Measurements from ENCODE around the gene CKS1B. TPM values are rescaled to one million over a fixed set of nuclear protein-coding genes. Genes with fewer than 3 reads are reported as not detected.

CKS1B gene
- total and polyA plus RNA-seq, 9 of the 15 experiments (the other 6 are each of a cell fraction or from before 2014, with no cell fraction given) = 215 to 1,103 (median 460) TPM

- TF ChIP-seq CBFB (CRISPR knock-in tag; IDR thresholded peaks at IDR 0.05) (no peak), ARHGAP35 (IDR thresholded peaks at IDR 0.05; ENCODE audit: partially characterized antibody) (no peak)
Measured at GRCh38 chr1:155023627-155024026, 49.1 kb downstream of the CKS1B start (continued).

- intact Hi-C loops (cut with micrococcal nuclease) (no loop called here), in situ Hi-C loops (cut with MboI) (no loop called here)
- ATAC-seq (no peak), FAIRE-seq (no peak), DNase-seq (ENCODE audit: extremely low read depth in 1 of 4, low spot score in 3 of 4) (no peak)
- Histone ChIP-seq H3K9ac (ENCODE audit: insufficient read depth in 1 of 2, low read depth in 2 of 2, low read length in 2 of 2) (no peak overlapping the region), H3K79me2 (ENCODE audit: control insufficient read depth, insufficient read depth, low read length) (no peaks in the 10 kb centered on the region), H3K4me2 (ENCODE audit: insufficient read depth, low read length) (no peak overlapping the region), H3K27me3 (ENCODE audit: control insufficient read depth in 2 of 2, insufficient read depth in 2 of 2, low read length in 2 of 2) (no peaks in the 10 kb centered on the region), H2AFZ (ENCODE audit: low read depth, low read length) (no peak overlapping the region), H4K20me1 (replicated peaks; ENCODE audit: control insufficient read depth, insufficient read depth, low read length) (no peaks in the 10 kb centered on the region), H3K9me1 (ENCODE audit: control insufficient read depth, insufficient read depth, low read length) (no peaks in the 10 kb centered on the region), H3K4me3 (no peak overlapping the region), H3K9me3 (replicated peaks; ENCODE audit: control insufficient read depth, insufficient read depth, low read depth, low read length) (no peaks in the 10 kb centered on the region), H3K4me1 (replicated peaks in 1 of 2; ENCODE audit: control insufficient read depth in 2 of 2, insufficient read depth in 2 of 2, low read length in 2 of 2) (peaks cover 13 to 16% of the 10 kb centered on the region in 2 experiments; a peak in 3 of 5 replicates), H3K27ac (ENCODE audit: extremely low read depth, low read depth, low read length) (no peak overlapping the region), H3K36me3 (ENCODE audit: control insufficient read depth, insufficient read depth, low read length) (no peaks in the 10 kb centered on the region)
- CTCF ChIA-PET (ENCODE audit: low intra/inter-chr PET ratio) = no interaction called here
- no TSS peak for BruUV-seq (replicated peaks)
- 89% methylated on average over 9 of the region's 9 CpGs for WGBS (ENCODE audit: insufficient coverage, low coverage, missing lambda C conversion rate)
- POLR2A ChIA-PET = no interaction called here
- TF ChIP-seq ILF3 (IDR thresholded peaks at IDR 0.05; ENCODE audit: borderline replicate concordance) = no peak
- TF ChIP-seq, protein P1, sequence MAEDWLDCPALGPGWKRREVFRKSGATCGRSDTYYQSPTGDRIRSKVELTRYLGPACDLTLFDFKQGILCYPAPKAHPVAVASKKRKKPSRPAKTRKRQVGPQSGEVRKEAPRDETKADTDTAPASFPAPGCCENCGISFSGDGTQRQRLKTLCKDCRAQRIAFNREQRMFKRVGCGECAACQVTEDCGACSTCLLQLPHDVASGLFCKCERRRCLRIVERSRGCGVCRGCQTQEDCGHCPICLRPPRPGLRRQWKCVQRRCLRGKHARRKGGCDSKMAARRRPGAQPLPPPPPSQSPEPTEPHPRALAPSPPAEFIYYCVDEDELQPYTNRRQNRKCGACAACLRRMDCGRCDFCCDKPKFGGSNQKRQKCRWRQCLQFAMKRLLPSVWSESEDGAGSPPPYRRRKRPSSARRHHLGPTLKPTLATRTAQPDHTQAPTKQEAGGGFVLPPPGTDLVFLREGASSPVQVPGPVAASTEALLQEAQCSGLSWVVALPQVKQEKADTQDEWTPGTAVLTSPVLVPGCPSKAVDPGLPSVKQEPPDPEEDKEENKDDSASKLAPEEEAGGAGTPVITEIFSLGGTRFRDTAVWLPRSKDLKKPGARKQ (CRISPR knock-in tag; IDR thresholded peaks at IDR 0.05) = no peak
- no peak for TF ChIP-seq EP300 (IDR thresholded peaks at IDR 0.05; ENCODE audit: low read length)
- no peak for TF ChIP-seq CHCHD3 (CRISPR knock-in tag; IDR thresholded peaks at IDR 0.05)
- TF ChIP-seq NR1H2 (CRISPR knock-in tag; IDR thresholded peaks at IDR 0.05) = no peak
- TF ChIP-seq NCOA6 (IDR thresholded peaks at IDR 0.05) = no peak
- TF ChIP-seq KLF10 (CRISPR knock-in tag; IDR thresholded peaks at IDR 0.05) = no peak
- no peak for TF ChIP-seq REST (IDR thresholded peaks at IDR 0.05; ENCODE audit: borderline replicate concordance)
- no peak for TF ChIP-seq REST (CRISPR knock-in tag; IDR thresholded peaks at IDR 0.05; ENCODE audit: low read depth)
Measured at GRCh38 chr1:155024315-155024714, 49.8 kb downstream of the CKS1B start.
